IgD-negative memory B cell (primary cell): Measurements from ENCODE around the gene SKIL. TPM values are rescaled to one million over a fixed set of nuclear protein-coding genes. Genes with fewer than 3 reads are reported as not detected.

ENCODE experiments used
- polyA plus RNA-seq: library from polyadenylated mRNA; unstranded; fragments of 300-500 nt; fragmentation: Illumina TruSeq; gene quantifications from one replicate; pipeline ENCODE4 v1.2.3, GENCODE V29; 2021

The SKIL gene
- polyA plus RNA-seq, 1 donor from 2014 or later = 10.0 TPM

Other genes with a start within 250 kb of the SKIL start
- gene PHC3, start 176.0 kb upstream of the SKIL start, polyA plus RNA-seq = 81.2 TPM
- gene PRKCI, start 135.3 kb upstream of the SKIL start, polyA plus RNA-seq = 12.9 TPM
- gene CLDN11, start 61.2 kb downstream of the SKIL start, polyA plus RNA-seq = not detected
- not detected for gene SLC7A14, start 228.4 kb downstream of the SKIL start, polyA plus RNA-seq